Panc1 (cell line): ENCODE data around the gene ATP5ME. TPM values are rescaled to one million over a fixed set of nuclear protein-coding genes. Genes with fewer than 3 reads are reported as not detected.
A peak's percentile ranks its signal among the peaks of the same experiment; 100 is the strongest.

ENCODE experiments used
- ATAC-seq: fragments of 200-7000 bp; cut with Tn5 transposase; 2 replicates; pipeline ENCODE4 v1.9.1; 2020; ENCODE audit warnings: mild to moderate bottlenecking, moderate library complexity
- BruUV-seq: library from RNA; stranded (reverse); fragments of 400-500 nt; replicated peaks from 2 replicates; lab custom pipeline; 2021; lab: Mats Ljungman, UMichigan
- CTCF ChIA-PET: fragments of 300-600 bp; sonication (Branson Sonifier 250); formaldehyde crosslinking; loops from one replicate; lab custom pipeline; 2022; ENCODE audit warnings: antibody characterized with exemption; lab: Charles Lee
- POLR2A ChIA-PET: fragments of 300-600 bp; sonication (Branson Sonifier 250); formaldehyde crosslinking; loops from one replicate; lab custom pipeline; 2022; ENCODE audit warnings: antibody characterized with exemption; lab: Charles Lee
- DNase-seq: peaks from one replicate; pipeline ENCODE4 v3.0.0-alpha.2; 2010; ENCODE audit warnings: low read depth, low spot score
- H3K27ac ChIP-seq: 2 replicates; pipeline ENCODE4 v1.5.1; 2011; ENCODE audit warnings: mild to moderate bottlenecking, low read length, inconsistent platforms
- H3K27me3 ChIP-seq: fragments of 200-500 bp; sonication (Bioruptor generic); 2 replicates; pipeline ENCODE4 v1.6.0; 2014; ENCODE audit warnings: low read length, inconsistent platforms; ENCODE audit not compliant: control insufficient read depth, insufficient read depth
- H3K36me3 ChIP-seq: fragments of 200-500 bp; sonication (Bioruptor generic); 2 replicates; pipeline ENCODE4 v1.5.1; 2014; ENCODE audit warnings: inconsistent platforms, mild to moderate bottlenecking, low read length, moderate library complexity; ENCODE audit not compliant: control insufficient read depth, insufficient read depth
- H3K4me1 ChIP-seq: 2 replicates; pipeline ENCODE4 v1.5.1; 2011; ENCODE audit warnings: inconsistent platforms, mild to moderate bottlenecking, low read length, moderate library complexity; ENCODE audit not compliant: control insufficient read depth, insufficient read depth
- H3K4me3 ChIP-seq, 2 experiments: 2 replicates each; pipeline ENCODE4 v1.5.1; 2011 to 2012; ENCODE audit warnings: low read depth in 2 of 2, low read length in 2 of 2, mild to moderate bottlenecking in 2 of 2, inconsistent platforms in 1 of 2, moderate library complexity in 1 of 2
- H3K9me3 ChIP-seq: fragments of 200-500 bp; sonication (Bioruptor generic); 2 replicates; pipeline ENCODE4 v1.5.1; 2014; ENCODE audit warnings: low read depth, mild to moderate bottlenecking, inconsistent platforms, low read length, moderate library complexity; ENCODE audit not compliant: control insufficient read depth, insufficient read depth
- POLR2AphosphoS5 ChIP-seq: IDR thresholded peaks from 2 replicates; pipeline ENCODE4 v1.6.1; 2012; ENCODE audit warnings: mild to moderate bottlenecking, low read depth, low read length, moderate library complexity
- SIN3A ChIP-seq: IDR thresholded peaks from 2 replicates; pipeline ENCODE4 v1.6.1; 2012; ENCODE audit warnings: low read depth, mild to moderate bottlenecking, low read length, moderate library complexity, borderline replicate concordance; ENCODE audit not compliant: insufficient read depth
- TCF7L2 ChIP-seq: IDR thresholded peaks from 2 replicates; pipeline ENCODE4 v1.6.1; 2011; ENCODE audit warnings: mild to moderate bottlenecking, low read depth, low read length, inconsistent platforms
- in situ Hi-C: cut with HindIII; loops from 2 replicates; pipeline ENCODE4 v1.10.0; 2016; ENCODE audit warnings: low sequenced_read_pairs, low pct_unique_long_range_greater_than_20kb
- intact Hi-C: fragments of 100-400 bp; cut with micrococcal nuclease; formaldehyde crosslinking; loops from one replicate; pipeline ENCODE4 v1.10.0; 2022; ENCODE audit not compliant: unreplicated experiment
- total RNA-seq: library from RNA; stranded (reverse); gene quantifications from one replicate; pipeline ENCODE4 v1.2.1, GENCODE V29; 2021; ENCODE audit not compliant: unreplicated experiment
- TF ChIP-seq, protein P1 (sequence below): fragments of 450-650 bp; IDR thresholded peaks from 2 replicates; pipeline ENCODE4 v1.5.1; 2017; ENCODE audit warnings: mild to moderate bottlenecking
- TF ChIP-seq, protein P2 (sequence below), 2 experiments: IDR thresholded peaks; 2 replicates each; pipeline ENCODE4 v1.6.1; 2011 to 2012; ENCODE audit warnings: low read depth in 2 of 2, control low read depth in 1 of 2, low read length in 1 of 2, mild to moderate bottlenecking in 1 of 2, moderate library complexity in 1 of 2; ENCODE audit not compliant: insufficient read depth in 1 of 2

ATP5ME gene
- total RNA-seq, 1 experiment from 2014 or later: 257 TPM

DNA sequence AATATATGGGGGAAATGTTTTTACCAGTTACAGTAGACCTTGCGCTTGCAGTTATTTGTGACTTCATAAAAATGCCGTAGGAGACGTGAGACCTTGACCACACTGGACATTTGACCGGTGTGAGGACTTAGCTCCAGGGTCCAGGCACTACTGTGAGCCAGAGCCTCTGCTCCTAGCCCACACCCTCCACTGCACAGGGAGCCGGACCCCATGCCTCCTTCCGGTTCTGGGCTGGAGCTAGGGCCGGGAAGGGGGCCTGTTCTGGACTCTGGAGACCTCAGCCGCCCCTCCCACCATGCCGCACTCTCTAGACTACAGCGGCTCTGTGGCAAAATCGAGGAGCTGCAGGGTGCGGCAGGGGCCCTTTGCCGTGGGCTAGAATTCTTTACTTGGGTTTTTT, 36.8 kb upstream of the ATP5ME start:
- Histone ChIP-seq H3K9me3 (no peaks in the 10 kb centered on the region), H3K27me3 (no peaks in the 10 kb centered on the region), H3K4me3 (no peak overlapping the region), H3K27ac (no peak overlapping the region), H3K4me1 (no peaks in the 10 kb centered on the region), H3K36me3 (peaks cover 3% of the 10 kb centered on the region; the same call in 1 of the 2 replicates)
- TF ChIP-seq SIN3A (no peak), TCF7L2 (no peak), POLR2AphosphoS5 (no peak)
- TF ChIP-seq, protein P1, sequence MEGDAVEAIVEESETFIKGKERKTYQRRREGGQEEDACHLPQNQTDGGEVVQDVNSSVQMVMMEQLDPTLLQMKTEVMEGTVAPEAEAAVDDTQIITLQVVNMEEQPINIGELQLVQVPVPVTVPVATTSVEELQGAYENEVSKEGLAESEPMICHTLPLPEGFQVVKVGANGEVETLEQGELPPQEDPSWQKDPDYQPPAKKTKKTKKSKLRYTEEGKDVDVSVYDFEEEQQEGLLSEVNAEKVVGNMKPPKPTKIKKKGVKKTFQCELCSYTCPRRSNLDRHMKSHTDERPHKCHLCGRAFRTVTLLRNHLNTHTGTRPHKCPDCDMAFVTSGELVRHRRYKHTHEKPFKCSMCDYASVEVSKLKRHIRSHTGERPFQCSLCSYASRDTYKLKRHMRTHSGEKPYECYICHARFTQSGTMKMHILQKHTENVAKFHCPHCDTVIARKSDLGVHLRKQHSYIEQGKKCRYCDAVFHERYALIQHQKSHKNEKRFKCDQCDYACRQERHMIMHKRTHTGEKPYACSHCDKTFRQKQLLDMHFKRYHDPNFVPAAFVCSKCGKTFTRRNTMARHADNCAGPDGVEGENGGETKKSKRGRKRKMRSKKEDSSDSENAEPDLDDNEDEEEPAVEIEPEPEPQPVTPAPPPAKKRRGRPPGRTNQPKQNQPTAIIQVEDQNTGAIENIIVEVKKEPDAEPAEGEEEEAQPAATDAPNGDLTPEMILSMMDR: no peak
- TF ChIP-seq, protein P2, sequence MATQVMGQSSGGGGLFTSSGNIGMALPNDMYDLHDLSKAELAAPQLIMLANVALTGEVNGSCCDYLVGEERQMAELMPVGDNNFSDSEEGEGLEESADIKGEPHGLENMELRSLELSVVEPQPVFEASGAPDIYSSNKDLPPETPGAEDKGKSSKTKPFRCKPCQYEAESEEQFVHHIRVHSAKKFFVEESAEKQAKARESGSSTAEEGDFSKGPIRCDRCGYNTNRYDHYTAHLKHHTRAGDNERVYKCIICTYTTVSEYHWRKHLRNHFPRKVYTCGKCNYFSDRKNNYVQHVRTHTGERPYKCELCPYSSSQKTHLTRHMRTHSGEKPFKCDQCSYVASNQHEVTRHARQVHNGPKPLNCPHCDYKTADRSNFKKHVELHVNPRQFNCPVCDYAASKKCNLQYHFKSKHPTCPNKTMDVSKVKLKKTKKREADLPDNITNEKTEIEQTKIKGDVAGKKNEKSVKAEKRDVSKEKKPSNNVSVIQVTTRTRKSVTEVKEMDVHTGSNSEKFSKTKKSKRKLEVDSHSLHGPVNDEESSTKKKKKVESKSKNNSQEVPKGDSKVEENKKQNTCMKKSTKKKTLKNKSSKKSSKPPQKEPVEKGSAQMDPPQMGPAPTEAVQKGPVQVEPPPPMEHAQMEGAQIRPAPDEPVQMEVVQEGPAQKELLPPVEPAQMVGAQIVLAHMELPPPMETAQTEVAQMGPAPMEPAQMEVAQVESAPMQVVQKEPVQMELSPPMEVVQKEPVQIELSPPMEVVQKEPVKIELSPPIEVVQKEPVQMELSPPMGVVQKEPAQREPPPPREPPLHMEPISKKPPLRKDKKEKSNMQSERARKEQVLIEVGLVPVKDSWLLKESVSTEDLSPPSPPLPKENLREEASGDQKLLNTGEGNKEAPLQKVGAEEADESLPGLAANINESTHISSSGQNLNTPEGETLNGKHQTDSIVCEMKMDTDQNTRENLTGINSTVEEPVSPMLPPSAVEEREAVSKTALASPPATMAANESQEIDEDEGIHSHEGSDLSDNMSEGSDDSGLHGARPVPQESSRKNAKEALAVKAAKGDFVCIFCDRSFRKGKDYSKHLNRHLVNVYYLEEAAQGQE (IDR thresholded peaks at IDR 0.05; ENCODE audit: insufficient read depth in 1 of 2, low read depth in 2 of 2, low read length in 1 of 2): no peak
- no peak for DNase-seq
- 0 out of 2 replicates have a peak, but pooled peaks have one; percentile 33 for ATAC-seq
- in situ Hi-C loops (no loop called here), intact Hi-C loops (no loop called here)
- ChIA-PET CTCF (no interaction called here), POLR2A (interaction anchor here (0.8 kb wide), 1 partner anchor 10 kb away, joined by 6 read pairs; no protein-coding TSS in a partner anchor)
- BruUV-seq: no TSS peak

DNA sequence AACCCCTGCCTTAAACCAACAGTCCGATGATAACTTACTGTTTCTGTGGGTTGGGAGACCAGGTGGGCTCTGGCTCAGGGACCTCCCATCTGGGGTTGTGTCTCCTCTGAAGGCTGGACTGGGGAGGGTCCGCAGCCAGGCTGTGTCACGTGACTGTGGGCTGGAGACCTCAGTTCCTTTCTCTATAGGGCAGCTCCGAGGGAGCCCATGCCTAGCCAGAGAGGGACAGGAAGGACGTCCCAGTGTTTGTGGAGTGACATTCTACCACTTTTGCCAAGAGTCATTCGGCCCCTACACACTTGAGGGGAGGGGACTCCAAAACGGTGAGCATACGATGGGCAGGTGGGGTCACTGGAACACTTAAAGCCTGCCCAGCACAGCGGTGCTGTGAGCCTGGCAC, 36.0 kb upstream of the ATP5ME start:
- H3K27me3 ChIP-seq: no peaks in the 10 kb centered on the region
- no peak for ATAC-seq
- in situ Hi-C loops (no loop called here), intact Hi-C loops (no loop called here)
- no peak overlapping the region for H3K27ac ChIP-seq
- no peak for DNase-seq
- POLR2A ChIA-PET: no interaction called here
- BruUV-seq: no TSS peak
- TF ChIP-seq SIN3A (no peak), POLR2AphosphoS5 (no peak), TCF7L2 (no peak)
- TF ChIP-seq, protein P2 (IDR thresholded peaks at IDR 0.05; ENCODE audit: insufficient read depth in 1 of 2, low read depth in 2 of 2, low read length in 1 of 2): no peak
- TF ChIP-seq, protein P1: no peak
- peaks cover 1% of the 10 kb centered on the region; the same call in 1 of the 2 replicates for H3K4me1 ChIP-seq
- no peak overlapping the region for H3K4me3 ChIP-seq
- CTCF ChIA-PET: interaction anchor here (0.8 kb wide), 1 partner anchor 25 kb away, joined by 4 read pairs; no protein-coding TSS in a partner anchor
- no peaks in the 10 kb centered on the region for H3K9me3 ChIP-seq
- H3K36me3 ChIP-seq: peaks cover 4% of the 10 kb centered on the region; the same call in 1 of the 2 replicates
